GDM1 (cell line): ENCODE measurements around the gene SQSTM1.
"Not testable (repeated sequence)": the region's sequence is repeated elsewhere in the genome, so short reads cannot be mapped to it uniquely, and the experiment has no call there.

Experiments used
- DNase-seq: peaks from one replicate; lab custom pipeline; 2025; lab: John Stamatoyannopoulos, UW

Gene SQSTM1

GRCh38 chr5:179827680-179828079 lies 7.0 kb downstream of the SQSTM1 start:
- peak; percentile 76 for DNase-seq

DNA sequence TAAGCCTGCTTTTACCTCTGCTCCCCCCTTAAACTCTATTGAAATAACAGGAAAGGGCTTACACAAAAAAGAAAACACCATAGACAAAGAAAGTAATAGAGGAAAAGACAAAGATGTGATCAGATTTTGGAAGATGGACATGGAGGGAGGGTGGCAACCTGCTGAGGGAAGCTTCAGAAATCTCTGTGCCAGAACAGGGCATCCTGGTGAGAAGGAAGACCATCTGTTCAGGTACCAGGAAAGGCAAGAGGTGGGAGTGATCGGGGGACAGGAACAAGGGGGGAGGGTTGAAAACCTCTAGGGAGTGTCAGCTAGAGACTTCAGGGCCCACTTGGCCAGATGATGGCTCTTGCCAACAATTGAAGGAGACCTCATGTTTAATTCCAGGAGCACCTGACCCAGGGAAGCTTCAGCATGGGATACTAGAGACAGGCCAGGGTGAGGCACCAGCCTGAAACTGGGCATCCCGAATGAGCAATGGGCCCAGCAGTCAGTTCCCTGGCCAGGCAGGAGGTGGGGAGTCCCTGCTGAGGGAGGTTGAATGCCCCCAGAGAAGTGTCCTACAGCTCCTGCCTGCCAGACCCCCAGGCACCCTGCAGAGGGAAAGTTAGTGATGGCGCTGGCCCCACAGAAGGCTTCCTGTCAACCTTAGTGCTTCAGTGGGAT lies 8.2 kb downstream of the SQSTM1 start:
- DNase-seq = no peak

DNA sequence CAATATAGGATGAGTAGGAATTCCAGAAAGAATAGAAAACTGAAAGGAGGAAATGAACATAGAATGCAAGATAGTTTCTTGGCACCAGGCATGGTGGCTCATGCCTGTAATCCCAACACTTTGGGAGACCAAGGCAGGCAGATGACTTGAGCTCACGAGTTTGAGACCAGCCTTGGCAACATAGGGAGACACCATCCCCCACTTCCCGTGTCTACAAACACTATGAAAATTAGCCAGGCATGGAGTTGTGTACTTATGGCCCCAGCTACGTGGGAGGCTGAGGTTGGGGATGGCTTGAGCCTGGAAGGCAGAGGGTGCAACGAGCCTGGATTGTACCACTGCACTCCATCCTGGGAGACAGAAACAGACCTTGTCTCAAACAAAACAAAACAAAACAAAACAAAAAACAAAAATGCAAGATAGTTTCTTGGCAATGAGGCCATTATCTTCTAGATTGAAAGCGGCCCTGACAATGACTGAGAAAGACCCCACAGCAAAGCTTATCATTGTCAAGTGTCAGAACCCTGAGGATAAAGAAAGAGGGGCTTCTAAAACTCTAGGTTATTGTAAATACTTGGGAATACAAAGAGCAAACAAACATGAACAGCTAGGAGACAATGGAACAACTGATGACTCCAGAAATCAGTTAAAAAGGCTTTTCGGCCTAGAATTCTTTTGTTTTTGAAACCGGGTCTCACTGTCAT lies 9.2 kb downstream of the SQSTM1 start:
- DNase-seq = no peak

- no peak for DNase-seq
Measured at GRCh38 chr5:179830818-179831468, 10.2 kb downstream of the SQSTM1 start.

- no peak for DNase-seq
Measured at GRCh38 chr5:179832039-179832745, 11.5 kb downstream of the SQSTM1 start.

- DNase-seq = no peak
Measured at GRCh38 chr5:179833056-179833708, 12.5 kb downstream of the SQSTM1 start.

DNA sequence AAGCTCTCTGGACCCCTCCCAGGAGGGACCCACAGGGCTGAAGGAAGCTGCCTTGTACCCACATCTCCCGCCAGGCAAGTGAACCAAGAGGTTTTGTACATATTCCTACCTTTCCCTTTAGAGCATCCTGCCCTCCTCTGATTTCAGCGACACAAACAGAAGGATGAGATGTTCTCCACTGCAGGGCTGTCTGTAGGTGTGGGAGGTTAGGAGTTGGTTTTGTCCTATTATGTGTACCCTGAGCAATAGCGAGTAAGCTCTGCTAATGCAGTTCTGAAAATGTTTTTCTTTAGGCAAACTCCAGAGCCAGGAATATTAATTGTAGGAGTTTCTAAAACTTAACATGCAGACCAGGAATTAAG lies 13.0 kb downstream of the SQSTM1 start:
- no peak for DNase-seq

DNA sequence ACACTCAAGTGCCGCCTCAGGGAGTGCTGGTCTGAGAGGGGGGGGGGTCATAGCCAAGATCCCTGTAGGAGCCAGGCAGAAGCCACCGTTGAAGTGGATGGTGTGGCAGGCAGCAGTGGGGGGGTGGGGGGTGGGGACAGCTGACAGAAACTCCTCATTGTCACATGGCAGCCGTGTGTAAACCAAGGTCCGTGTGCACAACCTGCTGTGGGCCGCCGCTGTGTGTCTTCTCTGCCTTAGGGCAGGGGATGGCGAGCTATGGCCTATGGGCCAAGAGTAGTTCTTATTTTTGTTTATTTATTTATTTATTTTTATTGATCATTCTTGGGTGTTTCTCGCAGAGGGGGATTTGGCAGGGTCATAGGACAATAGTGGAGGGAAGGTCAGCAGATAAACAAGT lies 13.4 kb downstream of the SQSTM1 start:
- DNase-seq = no peak

DNA sequence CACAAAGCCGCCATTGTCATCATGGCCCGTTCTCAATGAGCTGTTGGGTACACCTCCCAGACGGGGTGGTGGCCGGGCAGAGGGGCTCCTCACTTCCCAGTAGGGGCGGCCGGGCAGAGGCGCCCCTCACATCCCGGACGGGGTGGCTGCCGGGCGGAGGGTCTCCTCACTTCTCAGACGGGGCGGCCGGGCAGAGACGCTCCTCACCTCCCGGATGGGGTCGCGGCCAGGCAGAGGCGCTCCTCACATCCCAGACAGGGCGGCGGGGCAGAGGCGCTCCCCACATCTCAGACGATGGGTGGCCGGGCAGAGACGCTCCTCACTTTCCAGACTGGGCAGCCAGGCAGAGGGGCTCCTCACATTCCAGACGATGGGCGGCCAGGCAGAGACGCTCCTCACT lies 14.2 kb downstream of the SQSTM1 start:
- DNase-seq = not testable (repeated sequence)

DNA sequence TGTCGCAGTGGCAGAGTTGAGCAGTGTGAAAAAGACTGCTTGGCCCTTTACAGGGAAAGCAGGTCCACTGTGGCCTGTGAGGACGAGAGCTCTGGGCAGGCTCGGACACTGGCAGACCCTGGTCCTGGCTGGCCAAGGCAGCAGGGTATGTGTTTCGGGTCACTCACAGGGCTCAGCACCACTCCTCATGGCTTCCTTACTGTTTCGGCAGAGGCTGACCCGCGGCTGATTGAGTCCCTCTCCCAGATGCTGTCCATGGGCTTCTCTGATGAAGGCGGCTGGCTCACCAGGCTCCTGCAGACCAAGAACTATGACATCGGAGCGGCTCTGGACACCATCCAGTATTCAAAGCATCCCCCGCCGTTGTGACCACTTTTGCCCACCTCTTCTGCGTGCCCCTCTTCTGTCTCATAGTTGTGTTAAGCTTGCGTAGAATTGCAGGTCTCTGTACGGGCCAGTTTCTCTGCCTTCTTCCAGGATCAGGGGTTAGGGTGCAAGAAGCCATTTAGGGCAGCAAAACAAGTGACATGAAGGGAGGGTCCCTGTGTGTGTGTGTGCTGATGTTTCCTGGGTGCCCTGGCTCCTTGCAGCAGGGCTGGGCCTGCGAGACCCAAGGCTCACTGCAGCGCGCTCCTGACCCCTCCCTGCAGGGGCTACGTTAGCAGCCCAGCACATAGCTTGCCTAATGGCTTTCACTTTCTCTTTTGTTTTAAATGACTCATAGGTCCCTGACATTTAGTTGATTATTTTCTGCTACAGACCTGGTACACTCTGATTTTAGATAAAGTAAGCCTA lies 15.7 kb downstream of the SQSTM1 start:
- DNase-seq = no peak

DNA sequence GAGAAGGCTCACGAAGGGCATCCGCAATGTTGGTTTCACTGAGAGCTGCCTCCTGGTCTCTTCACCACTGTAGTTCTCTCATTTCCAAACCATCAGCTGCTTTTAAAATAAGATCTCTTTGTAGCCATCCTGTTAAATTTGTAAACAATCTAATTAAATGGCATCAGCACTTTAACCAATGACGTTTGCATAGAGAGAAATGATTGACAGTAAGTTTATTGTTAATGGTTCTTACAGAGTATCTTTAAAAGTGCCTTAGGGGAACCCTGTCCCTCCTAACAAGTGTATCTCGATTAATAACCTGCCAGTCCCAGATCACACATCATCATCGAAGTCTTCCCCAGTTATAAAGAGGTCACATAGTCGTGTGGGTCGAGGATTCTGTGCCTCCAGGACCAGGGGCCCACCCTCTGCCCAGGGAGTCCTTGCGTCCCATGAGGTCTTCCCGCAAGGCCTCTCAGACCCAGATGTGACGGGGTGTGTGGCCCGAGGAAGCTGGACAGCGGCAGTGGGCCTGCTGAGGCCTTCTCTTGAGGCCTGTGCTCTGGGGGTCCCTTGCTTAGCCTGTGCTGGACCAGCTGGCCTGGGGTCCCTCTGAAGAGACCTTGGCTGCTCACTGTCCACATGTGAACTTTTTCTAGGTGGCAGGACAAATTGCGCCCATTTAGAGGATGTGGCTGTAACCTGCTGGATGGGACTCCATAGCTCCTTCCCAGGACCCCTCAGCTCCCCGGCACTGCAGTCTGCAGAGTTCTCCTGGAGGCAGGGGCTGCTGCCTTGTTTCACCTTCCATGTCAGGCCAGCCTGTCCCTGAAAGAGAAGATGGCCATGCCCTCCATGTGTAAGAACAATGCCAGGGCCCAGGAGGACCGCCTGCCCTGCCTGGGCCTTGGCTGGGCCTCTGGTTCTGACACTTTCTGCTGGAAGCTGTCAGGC lies 16.6 kb downstream of the SQSTM1 start:
- DNase-seq = no peak

DNA sequence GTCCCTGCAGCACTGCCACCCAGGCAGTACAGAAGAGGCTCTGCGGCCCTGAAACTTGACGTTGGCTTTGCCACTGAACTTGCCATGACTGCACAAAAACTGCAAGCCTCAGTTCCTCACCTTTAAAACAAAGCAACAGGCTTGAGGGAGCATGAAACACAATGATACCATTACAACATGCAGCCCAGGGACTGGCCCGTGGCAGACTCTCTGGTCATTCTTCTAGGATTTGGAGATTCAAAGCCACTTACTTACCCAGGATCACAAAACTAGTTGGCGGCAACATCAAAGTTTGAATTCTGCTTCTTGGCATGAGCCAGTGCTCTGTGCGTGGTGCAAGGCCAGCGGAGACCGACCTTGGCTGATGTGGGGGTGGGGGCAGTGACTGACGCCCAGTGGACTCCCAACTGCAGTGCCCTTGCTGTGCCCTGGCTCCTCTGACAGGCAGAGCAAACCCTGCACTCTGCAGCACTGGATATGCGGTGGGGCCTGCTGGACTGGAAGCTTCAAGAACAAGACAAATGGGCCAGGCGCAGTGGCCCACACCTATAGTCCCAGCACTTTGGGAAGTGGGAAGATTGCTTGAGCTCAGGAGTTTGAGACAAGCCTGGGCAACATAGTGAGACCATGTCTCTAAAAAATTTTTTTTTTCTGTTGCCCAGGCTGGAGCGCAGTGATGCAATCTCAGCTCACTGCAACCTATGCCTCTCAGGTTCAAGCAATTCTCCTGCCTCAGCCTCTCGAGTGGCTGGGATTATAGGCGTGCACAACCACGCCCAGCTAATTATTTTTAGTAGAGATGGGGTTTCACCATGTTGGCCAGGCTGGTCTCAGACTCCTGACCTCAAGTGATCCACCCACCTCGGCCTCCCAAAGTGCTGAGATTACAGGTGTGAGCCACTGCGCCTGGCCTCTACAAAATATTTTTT lies 18.9 kb downstream of the SQSTM1 start:
- DNase-seq = no peak

DNA sequence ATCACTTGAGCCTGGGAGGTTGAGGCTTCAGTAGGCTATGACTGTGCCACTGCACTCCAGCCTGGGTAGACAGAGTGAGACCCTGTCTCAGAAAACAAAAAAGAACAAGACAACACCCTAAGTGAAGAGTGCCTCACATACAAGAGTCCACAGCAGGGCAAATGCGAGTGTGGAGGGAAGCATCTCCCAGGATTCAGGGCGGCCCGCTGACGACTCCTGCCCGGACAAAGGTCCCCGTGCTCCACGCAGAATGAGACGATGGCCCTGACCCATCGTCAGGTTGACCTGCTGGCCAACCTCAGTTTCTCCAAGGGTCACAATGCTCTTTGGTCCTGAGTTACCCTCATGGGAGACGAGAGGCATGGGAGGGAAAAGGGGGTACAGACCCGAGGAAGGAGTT lies 19.6 kb downstream of the SQSTM1 start:
- DNase-seq = no peak

GRCh38 chr5:179840766-179841165 lies 20.1 kb downstream of the SQSTM1 start:
- DNase-seq = no peak

DNA sequence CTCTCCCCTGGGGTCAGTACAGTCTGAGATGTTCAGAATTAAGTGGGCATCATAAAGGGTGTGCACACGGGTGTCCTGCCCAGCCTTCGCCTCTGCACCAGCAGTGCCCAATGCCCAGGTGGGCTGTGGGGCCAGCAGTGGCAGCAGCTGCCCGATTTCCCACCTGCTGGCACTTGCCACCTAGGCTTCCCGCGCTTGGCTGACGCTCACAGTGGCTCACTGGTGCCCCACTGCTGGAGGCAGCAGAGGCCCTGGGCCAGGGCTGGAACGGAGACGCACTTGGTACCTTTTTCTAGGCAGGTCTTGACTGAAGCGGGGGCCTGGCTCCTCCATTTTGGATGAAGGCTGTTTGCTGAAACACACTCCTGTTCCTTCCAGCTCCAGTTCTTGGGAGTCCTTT lies 20.9 kb downstream of the SQSTM1 start:
- DNase-seq = no peak

- DNase-seq = no peak
Measured at GRCh38 chr5:179852993-179853547, 32.4 kb downstream of the SQSTM1 start.

DNA sequence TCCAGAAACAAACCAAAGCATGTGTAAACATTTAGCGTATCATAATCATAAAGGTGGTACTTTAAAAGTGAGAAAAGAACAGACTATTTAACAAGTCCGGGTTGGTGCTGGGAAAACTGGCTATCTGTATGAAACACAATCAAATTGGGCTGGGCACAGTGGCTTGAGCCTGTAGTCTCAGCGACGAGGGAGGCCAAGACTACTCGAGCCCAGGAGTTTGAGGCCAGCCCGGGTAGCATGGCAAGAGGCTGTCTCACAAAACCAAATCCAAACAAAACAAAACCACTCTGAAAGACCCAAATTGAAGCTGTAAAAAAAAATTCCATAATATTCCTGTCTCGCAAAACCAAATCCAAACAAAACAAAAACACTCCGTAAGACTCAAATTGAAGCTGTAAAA lies 33.7 kb downstream of the SQSTM1 start:
- no peak for DNase-seq

DNA sequence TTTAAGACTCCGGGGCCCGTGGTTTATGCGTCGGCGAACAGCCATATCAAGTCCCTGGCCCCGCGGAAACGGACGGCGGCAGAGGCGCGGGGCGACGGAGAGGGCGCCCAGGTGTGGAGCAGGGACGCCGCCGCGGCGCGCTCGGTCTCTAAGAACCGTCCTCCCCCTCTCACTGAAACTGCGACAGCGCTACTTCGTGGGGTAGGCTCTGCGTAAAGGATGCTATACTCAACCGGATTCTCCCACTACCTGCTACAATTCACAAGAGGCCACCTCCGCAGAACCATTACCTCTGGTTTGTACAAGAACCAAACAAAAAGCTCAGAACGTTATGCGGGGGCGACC lies 37.5 kb downstream of the SQSTM1 start:
- DNase-seq = no peak
